Mesothelial cell of epicardium (in vitro differentiated cells): ENCODE measurements around the gene ACSS1. TPM values are rescaled to one million over a fixed set of nuclear protein-coding genes. Genes with fewer than 3 reads are reported as not detected.
A peak's percentile ranks its signal among the peaks of the same experiment; 100 is the strongest.

ENCODE experiments used
- DNase-seq, 2 experiments: peaks; one replicate each; pipeline ENCODE4 v3.0.0; 2021; ENCODE audit warnings: low spot score in 2 of 2; ENCODE audit not compliant: unreplicated experiment in 2 of 2
- H3K27ac Mint-ChIP-seq: 2 replicates; pipeline ENCODE4 v1.8.0; 2021; ENCODE audit warnings: mixed read lengths
- H3K27me3 Mint-ChIP-seq: 2 replicates; pipeline ENCODE4 v1.8.0; 2021; ENCODE audit warnings: low read depth, mixed read lengths
- H3K36me3 Mint-ChIP-seq: 2 replicates; pipeline ENCODE4 v1.8.0; 2021; ENCODE audit warnings: mixed read lengths
- H3K4me1 Mint-ChIP-seq: 2 replicates; pipeline ENCODE4 v1.8.0; 2021; ENCODE audit warnings: mixed read lengths
- H3K4me3 Mint-ChIP-seq: 2 replicates; pipeline ENCODE4 v1.8.0; 2021; ENCODE audit warnings: mild to moderate bottlenecking, moderate library complexity, mixed read lengths
- H3K9me3 Mint-ChIP-seq: 2 replicates; pipeline ENCODE4 v1.8.0; 2021; ENCODE audit warnings: mixed read lengths
- CTCF ChIP-seq: fragments of 200-600 bp; sonication (generic); IDR thresholded peaks from one replicate; pipeline ENCODE4 v1.5.0; 2021; ENCODE audit warnings: antibody characterized with exemption; ENCODE audit not compliant: unreplicated experiment
- total RNA-seq: library from RNA; stranded (reverse); gene quantifications from 3 replicates; pipeline ENCODE4 v1.2.1, GENCODE V29; 2021

Gene ACSS1
- total RNA-seq, 1 donor from 2014 or later = 4.8 TPM

GRCh38 chr20:25085756-25086495 lies 28.0 kb upstream of the ACSS1 start:
- no peak overlapping the region for H3K4me3 Mint-ChIP-seq
- H3K4me1 Mint-ChIP-seq = no peaks in the 10 kb centered on the region
- H3K9me3 Mint-ChIP-seq = no peaks in the 10 kb centered on the region
- peaks cover 2% of the 10 kb centered on the region for H3K36me3 Mint-ChIP-seq
- no peak for DNase-seq
- peaks cover 95% of the 10 kb centered on the region for H3K27me3 Mint-ChIP-seq
- no peak for TF ChIP-seq CTCF
- no peak overlapping the region for H3K27ac Mint-ChIP-seq

- Mint-ChIP-seq H3K36me3 (peaks cover 2% of the 10 kb centered on the region), H3K4me3 (no peak overlapping the region), H3K27me3 (peaks cover 96% of the 10 kb centered on the region), H3K9me3 (no peaks in the 10 kb centered on the region), H3K27ac (no peak overlapping the region), H3K4me1 (no peaks in the 10 kb centered on the region)
- TF ChIP-seq CTCF = no peak
- DNase-seq = no peak
These were observed 26.8 kb upstream of the ACSS1 start for GRCh38 chr20:25084626-25085187.

- no peak for TF ChIP-seq CTCF
- no peaks in the 10 kb centered on the region for H3K4me1 Mint-ChIP-seq
- no peak overlapping the region for H3K27ac Mint-ChIP-seq
- no peaks in the 10 kb centered on the region for H3K9me3 Mint-ChIP-seq
- peaks cover 2% of the 10 kb centered on the region for H3K36me3 Mint-ChIP-seq
- H3K4me3 Mint-ChIP-seq = no peak overlapping the region
- DNase-seq = no peak
- H3K27me3 Mint-ChIP-seq = peaks cover 97% of the 10 kb centered on the region
These were observed 26.1 kb upstream of the ACSS1 start for GRCh38 chr20:25083773-25084625.

- Mint-ChIP-seq H3K4me1 (no peaks in the 10 kb centered on the region), H3K4me3 (no peak overlapping the region), H3K27me3 (peaks cover 97% of the 10 kb centered on the region), H3K9me3 (no peaks in the 10 kb centered on the region), H3K36me3 (peaks cover 2% of the 10 kb centered on the region), H3K27ac (no peak overlapping the region)
- no peak for TF ChIP-seq CTCF
- DNase-seq = no peak
These were observed 25.3 kb upstream of the ACSS1 start for GRCh38 chr20:25083141-25083772.

- Mint-ChIP-seq H3K4me3 (no peak overlapping the region), H3K27me3 (peaks cover 97% of the 10 kb centered on the region), H3K4me1 (no peaks in the 10 kb centered on the region), H3K27ac (no peak overlapping the region), H3K36me3 (peaks cover 2% of the 10 kb centered on the region), H3K9me3 (no peaks in the 10 kb centered on the region)
- TF ChIP-seq CTCF = no peak
- peak in 1 of 2 experiments; percentile 24 for DNase-seq
These were observed 24.5 kb upstream of the ACSS1 start for GRCh38 chr20:25082498-25082873.
